Measurements from ENCODE around the gene SCFD2. TPM values are rescaled to one million over a fixed set of nuclear protein-coding genes. Genes with fewer than 3 reads are reported as not detected.
A peak's percentile ranks its signal among the peaks of the same experiment; 100 is the strongest.
"Not testable (repeated sequence)": the region's sequence is repeated elsewhere in the genome, so short reads cannot be mapped to it uniquely, and the experiment has no call there.

Gene SCFD2
- total RNA-seq, 1 donor from 2014 or later: 22.8 TPM

DNA sequence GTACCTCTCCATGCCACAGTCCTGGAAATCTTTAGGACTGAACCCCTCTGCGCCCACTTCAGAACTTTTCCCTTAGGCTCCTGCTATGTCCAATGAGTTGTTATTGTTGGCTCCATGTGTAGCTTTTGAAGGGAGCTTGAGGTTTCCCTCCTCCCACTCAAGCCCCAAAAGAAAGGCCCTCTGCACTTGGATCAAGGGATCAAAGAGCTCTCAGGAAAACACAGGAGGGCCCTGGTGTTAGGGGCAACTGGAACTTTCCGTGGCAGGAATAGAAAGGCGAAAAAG lies 368.8 kb downstream of the SCFD2 start:
- TF ChIP-seq, protein P1, sequence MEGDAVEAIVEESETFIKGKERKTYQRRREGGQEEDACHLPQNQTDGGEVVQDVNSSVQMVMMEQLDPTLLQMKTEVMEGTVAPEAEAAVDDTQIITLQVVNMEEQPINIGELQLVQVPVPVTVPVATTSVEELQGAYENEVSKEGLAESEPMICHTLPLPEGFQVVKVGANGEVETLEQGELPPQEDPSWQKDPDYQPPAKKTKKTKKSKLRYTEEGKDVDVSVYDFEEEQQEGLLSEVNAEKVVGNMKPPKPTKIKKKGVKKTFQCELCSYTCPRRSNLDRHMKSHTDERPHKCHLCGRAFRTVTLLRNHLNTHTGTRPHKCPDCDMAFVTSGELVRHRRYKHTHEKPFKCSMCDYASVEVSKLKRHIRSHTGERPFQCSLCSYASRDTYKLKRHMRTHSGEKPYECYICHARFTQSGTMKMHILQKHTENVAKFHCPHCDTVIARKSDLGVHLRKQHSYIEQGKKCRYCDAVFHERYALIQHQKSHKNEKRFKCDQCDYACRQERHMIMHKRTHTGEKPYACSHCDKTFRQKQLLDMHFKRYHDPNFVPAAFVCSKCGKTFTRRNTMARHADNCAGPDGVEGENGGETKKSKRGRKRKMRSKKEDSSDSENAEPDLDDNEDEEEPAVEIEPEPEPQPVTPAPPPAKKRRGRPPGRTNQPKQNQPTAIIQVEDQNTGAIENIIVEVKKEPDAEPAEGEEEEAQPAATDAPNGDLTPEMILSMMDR (IDR thresholded peaks at IDR 0.05): no peak
- DNase-seq (ENCODE audit: low spot score in 2 of 2): no peak
- peaks cover 18 to 27% of the 10 kb centered on the region in 2 donors for H3K4me1 ChIP-seq
- no peaks in the 10 kb centered on the region for H3K27me3 ChIP-seq
- H3K27ac ChIP-seq: peak overlapping the region; percentile 75 to 79
- no peak overlapping the region for H3K4me3 ChIP-seq
- no peaks in the 10 kb centered on the region for H3K9me3 ChIP-seq
- H3K36me3 ChIP-seq: no peaks in the 10 kb centered on the region
- intact Hi-C loops (cut with DNase I): loop anchor here (1.0 to 5.0 kb wide), 2 partner anchors 135 to 1235 kb away; partner anchors contain the start of gene RASL11B

- Histone ChIP-seq H3K27ac (peak overlapping the region; percentile 75 to 79), H3K4me1 (peaks cover 18 to 27% of the 10 kb centered on the region in 2 donors), H3K9me3 (no peaks in the 10 kb centered on the region), H3K36me3 (no peaks in the 10 kb centered on the region), H3K27me3 (no peaks in the 10 kb centered on the region), H3K4me3 (peak overlapping the region in 1 of 2 donors; percentile 1)
- peak in 1 of 2 donors; percentile 76 for DNase-seq (ENCODE audit: low spot score in 2 of 2)
- TF ChIP-seq, protein P1 (IDR thresholded peaks at IDR 0.05): no peak
- intact Hi-C loops (cut with DNase I): loop anchor here (1.0 to 5.0 kb wide), 2 partner anchors 134 to 1236 kb away; partner anchors contain the start of gene RASL11B
Observed at GRCh38 chr4:52996261-52997131, 369.4 kb downstream of the SCFD2 start.

DNA sequence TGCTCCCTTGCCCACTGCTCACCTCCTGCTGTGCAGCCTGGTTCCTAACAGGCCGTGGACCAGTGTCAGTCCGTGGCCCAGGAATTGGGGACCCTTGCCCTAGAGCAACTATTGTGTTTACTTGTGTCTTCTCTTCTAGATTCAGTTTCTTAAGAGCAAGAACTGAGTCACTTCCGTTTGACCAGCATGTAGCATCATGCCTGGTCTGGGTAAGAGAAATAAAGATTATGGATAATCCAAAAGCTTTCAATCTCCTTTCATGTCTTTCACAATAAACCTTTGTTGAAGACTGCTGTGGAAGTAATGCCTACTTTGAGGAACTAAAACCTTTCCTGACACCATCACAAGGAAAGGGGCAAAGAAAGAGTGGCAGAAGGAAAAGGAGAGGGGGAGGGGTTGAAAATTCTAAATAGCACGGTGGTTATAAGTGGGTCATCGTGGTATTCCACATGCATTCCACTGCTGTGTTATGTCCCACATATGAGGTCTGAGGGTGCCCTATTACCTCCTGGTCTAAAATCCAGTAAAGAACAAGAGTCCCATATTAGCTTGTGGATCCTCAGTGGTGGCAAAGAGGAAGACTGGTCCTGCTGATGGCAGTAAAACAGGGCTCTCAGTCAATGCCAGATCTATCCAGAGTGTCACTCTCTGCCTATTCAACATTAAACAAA lies 370.4 kb downstream of the SCFD2 start:
- H3K9me3 ChIP-seq: no peaks in the 10 kb centered on the region
- no peaks in the 10 kb centered on the region for H3K27me3 ChIP-seq
- H3K27ac ChIP-seq: peak overlapping the region; percentile 75 to 79
- no peak overlapping the region for H3K4me3 ChIP-seq
- DNase-seq (ENCODE audit: low spot score in 2 of 2): no peak
- intact Hi-C loops (cut with DNase I): loop anchor here (5.0 kb wide), 1 partner anchor 1237 kb away; no protein-coding TSS in a partner anchor
- TF ChIP-seq, protein P1 (IDR thresholded peaks at IDR 0.05): no peak
- H3K4me1 ChIP-seq: peaks cover 18 to 27% of the 10 kb centered on the region in 2 donors
- no peaks in the 10 kb centered on the region for H3K36me3 ChIP-seq

GRCh38 chr4:52994567-52994966 lies 371.3 kb downstream of the SCFD2 start:
- DNase-seq (ENCODE audit: low spot score in 2 of 2): no peak
- intact Hi-C loops (cut with DNase I): no loop called here
- Histone ChIP-seq H3K27me3 (no peaks in the 10 kb centered on the region), H3K36me3 (no peaks in the 10 kb centered on the region), H3K4me3 (no peak overlapping the region), H3K9me3 (no peaks in the 10 kb centered on the region), H3K4me1 (peaks cover 18 to 27% of the 10 kb centered on the region in 2 donors), H3K27ac (peak overlapping the region in 1 of 2 donors; percentile 61)
- TF ChIP-seq, protein P1 (IDR thresholded peaks at IDR 0.05): no peak

GRCh38 chr4:52993771-52994170 lies 372.1 kb downstream of the SCFD2 start:
- Histone ChIP-seq H3K27ac (peak overlapping the region in 1 of 2 donors; percentile 61), H3K4me1 (peaks cover 18 to 27% of the 10 kb centered on the region in 2 donors), H3K4me3 (no peak overlapping the region), H3K9me3 (no peaks in the 10 kb centered on the region), H3K36me3 (no peaks in the 10 kb centered on the region), H3K27me3 (no peaks in the 10 kb centered on the region)
- TF ChIP-seq, protein P1 (IDR thresholded peaks at IDR 0.05): no peak
- no peak for DNase-seq (ENCODE audit: low spot score in 2 of 2)
- intact Hi-C loops (cut with DNase I): no loop called here

- H3K4me1 ChIP-seq: peaks cover 17 to 27% of the 10 kb centered on the region in 2 donors
- intact Hi-C loops (cut with DNase I): not testable (repeated sequence)
Observed at GRCh38 chr4:52992551-52992950, 373.3 kb downstream of the SCFD2 start.

More at GRCh38 chr4:52992551-52992950, 373.3 kb downstream of the SCFD2 start:
- not testable (repeated sequence) for H3K4me3 ChIP-seq; H3K27ac ChIP-seq; H3K36me3 ChIP-seq; DNase-seq (ENCODE audit: low spot score in 2 of 2); H3K27me3 ChIP-seq; H3K9me3 ChIP-seq
